Heart left ventricle (tissue), 16 donors: Measurements from ENCODE around the gene TSPY4. TPM values are rescaled to one million over a fixed set of nuclear protein-coding genes. Genes with fewer than 3 reads are reported as not detected.
"Not testable (repeated sequence)": the region's sequence is repeated elsewhere in the genome, so short reads cannot be mapped to it uniquely, and the experiment has no call there.

Experiments
- ATAC-seq, 4 donors: fragments of 200-7000 bp; cut with Tn5 transposase; one replicate each; pipeline ENCODE4 v1.9.1; 2020 to 2022; ENCODE audit warnings: moderate library complexity in 4 of 4, mild to moderate bottlenecking in 3 of 4, moderate number of reproducible peaks in 1 of 4
- DNase-seq, 5 donors: peaks; one replicate each; pipeline ENCODE4 v3.0.0-alpha.2; 2020
- H3K27ac ChIP-seq, 12 donors: fragments of 200-600 bp; sonication (generic) in 4 of 12; one replicate each; pipeline versions ENCODE4 v1.5.0 to v1.8.0; 2016 to 2022; ENCODE audit warnings: mild to moderate bottlenecking in 2 of 12
- H3K27me3 ChIP-seq, 9 donors: fragments of 200-600 bp; sonication (generic) in 2 of 9; one replicate each; pipeline versions ENCODE4 v1.5.1 to v1.8.0; 2016 to 2022; ENCODE audit warnings: mild to moderate bottlenecking in 3 of 9
- H3K36me3 ChIP-seq, 9 donors: fragments of 200-600 bp; sonication (generic) in 2 of 9; one replicate each; pipeline versions ENCODE4 v1.5.0 to v1.8.0; 2018 to 2022; ENCODE audit warnings: mild to moderate bottlenecking in 2 of 9
- H3K4me1 ChIP-seq, 12 donors: fragments of 200-600 bp; sonication (generic) in 4 of 12; one replicate each; pipeline versions ENCODE4 v1.5.0 to v1.8.0; 2016 to 2022; ENCODE audit warnings: mild to moderate bottlenecking in 3 of 12
- H3K4me3 ChIP-seq, 12 donors: fragments of 200-600 bp; sonication (generic) in 4 of 12; one replicate each; pipeline versions ENCODE4 v1.5.0 to v1.8.0; 2017 to 2022; ENCODE audit warnings: mild to moderate bottlenecking in 9 of 12, moderate library complexity in 4 of 12
- H3K9me3 ChIP-seq, 12 donors: fragments of 200-600 bp; sonication (generic) in 4 of 12; one replicate each; pipeline versions ENCODE4 v1.5.0 to v1.8.0; 2016 to 2022; ENCODE audit warnings: mild to moderate bottlenecking in 1 of 12
- POLR2A ChIP-seq, 2 donors: fragments of 450-650 bp; IDR thresholded peaks; one replicate each; pipeline ENCODE4 v1.6.1; 2017; ENCODE audit warnings: antibody characterized with exemption in 2 of 2, mild to moderate bottlenecking in 2 of 2, moderate library complexity in 2 of 2
- WGBS, 4 donors: extraction: QIAGEN DNeasy Blood & Tissue Kit in 2 of 4; methylation state at CpG; one replicate each; pipeline versions ENCODE4 v1.1.5 to v1.1.7; 2013 to 2018; 5-methylcytosine and 5-hydroxymethylcytosine counted together
- intact Hi-C, 10 donors: fragments of 100-400 bp; cut with DNase I; formaldehyde crosslinking; loops; one replicate each; pipeline versions ENCODE4 v1.11.1 to v1.14.2; 2022
- long read RNA-seq, 3 donors: library from polyadenylated mRNA; unstranded; transcript quantifications; one replicate each; pipeline ENCODE4 v2.0.0, GENCODE V29; 2020 to 2021
- polyA plus RNA-seq, 2 donors: library from polyadenylated mRNA; stranded (reverse); fragments of 200-250 nt; gene quantifications; one replicate each; pipeline ENCODE4 v1.2.3, GENCODE V29; 2013
- total RNA-seq, 9 donors: library from RNA; depleted of rRNA in 2 of 9; stranded (reverse); fragments of >200 nt in 2 of 9; fragmentation: NEBNext Ultra II Directional in 3 of 9; extraction: Animal tissue kit (Norgen Biotek cat#: 25700) in 3 of 9; gene quantifications; one replicate each; pipeline versions ENCODE4 v1.1.0 to v1.2.4, GENCODE V29; 2016 to 2023
- TF ChIP-seq, protein P1 (sequence below), 12 donors: fragments of 200-600 bp; sonication (generic) in 4 of 12; IDR thresholded peaks; one replicate each; pipeline versions ENCODE4 v1.5.0 to v1.8.0; 2018 to 2022; ENCODE audit warnings: antibody characterized with exemption in 12 of 12, mild to moderate bottlenecking in 5 of 12
- donor health status: ischemic (EF 13 %, LVEDD 7.1; RV severe dilation, severe dysfunction).
- donor health status: healthy with polysubstance abuse.
- donor health status: DM: no; HTN: yes; CAD: no.
- donor health status: DM: no; HTN: no; CAD: no.
- donor health status: ischemic (EF 25% LVEDD 6.9; RV normal size, moderate dysfunction).
- donor health status: ischemic (EF 25% LVEDD 5.7; RV mildly dilated, moderate dysfunction).
- donor health status: healthy.
- donor health status: DM: yes; HTN: yes; CAD: no.
- donor health status: ischemic (EF 35%, LVEDD 5.7; RV mildly dilated, moderate dysfunction).
- donor health status: nonischemic (EF 11% LVEDD 7.7; RV severe dilation, severe dysfunction).
- donor health status: DM: yes; HTN: yes; CAD: no.
- donor health status: PGD.
- donor health status: ischemic (EF 29% LVEDD 5.4; RV normal size, mild dysfunction).
- donor health status: nonischemic (EF 23%, LVEDD 6.1; RV moderate dilation, normal function).

The TSPY4 gene, protein sequence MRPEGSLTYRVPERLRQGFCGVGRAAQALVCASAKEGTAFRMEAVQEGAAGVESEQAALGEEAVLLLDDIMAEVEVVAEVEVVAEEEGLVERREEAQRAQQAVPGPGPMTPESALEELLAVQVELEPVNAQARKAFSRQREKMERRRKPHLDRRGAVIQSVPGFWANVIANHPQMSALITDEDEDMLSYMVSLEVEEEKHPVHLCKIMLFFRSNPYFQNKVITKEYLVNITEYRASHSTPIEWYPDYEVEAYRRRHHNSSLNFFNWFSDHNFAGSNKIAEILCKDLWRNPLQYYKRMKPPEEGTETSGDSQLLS
- total RNA-seq (not detected), polyA plus RNA-seq (not detected)
- long read RNA-seq, donor 1: 0 reads
- long read RNA-seq, donor 2: 0 reads
- long read RNA-seq, donor 3: 0 reads

DNA sequence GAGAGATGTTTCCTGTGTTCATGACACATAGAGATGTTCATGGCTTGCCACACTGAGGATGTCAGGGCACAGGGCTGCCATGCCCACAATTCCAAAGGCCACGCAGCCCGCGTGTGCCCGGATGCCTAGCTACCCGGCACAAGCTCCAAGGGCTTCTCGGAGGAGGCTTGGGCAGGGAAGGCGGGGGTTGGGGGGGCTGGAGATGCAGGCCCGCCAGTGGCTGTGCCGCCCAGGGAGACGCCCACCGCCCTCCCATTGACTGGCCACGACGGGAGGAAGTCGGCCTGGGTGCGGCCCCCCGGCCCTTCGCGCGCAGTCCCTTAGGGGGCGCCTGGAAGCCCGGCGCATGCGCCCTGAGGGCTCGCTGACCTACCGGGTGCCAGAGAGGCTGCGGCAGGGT lies at the start of gene TSPY4:
TSPY4 (plus strand) TSS at position 301 of the 400 bp plus-strand sequence; CDS start at position 347, 46 bp downstream.
- H3K9me3 ChIP-seq, intact Hi-C loops, H3K4me1 ChIP-seq, H3K4me3 ChIP-seq, H3K27ac ChIP-seq, H3K27me3 ChIP-seq, H3K36me3 ChIP-seq, DNase-seq, ATAC-seq: not testable (repeated sequence)
- WGBS, 4 donors: 83 to 87% methylated on average over 7 to 10 of the region's 26 CpGs; no CpG with 5 or more reads in 2 of the 4 donors

DNA sequence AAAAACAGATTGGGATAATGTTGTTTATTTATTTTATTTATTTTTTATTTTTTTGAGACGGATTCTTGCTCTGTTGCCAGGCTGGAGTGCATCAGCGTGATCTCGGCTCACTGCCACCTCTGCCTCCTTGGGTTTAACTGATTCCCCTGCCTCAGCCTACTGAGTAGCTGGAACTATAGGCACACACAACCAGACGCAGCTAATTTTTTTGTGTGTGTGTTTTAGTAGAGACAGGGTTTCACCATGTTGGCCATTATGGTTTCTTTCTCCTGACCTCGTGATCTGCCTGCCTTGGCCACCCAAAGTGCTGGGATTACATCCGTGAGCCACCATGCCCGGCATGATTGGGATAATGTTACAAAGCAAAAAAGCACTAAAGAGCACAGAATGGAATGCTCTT lies 16.3 kb upstream of the TSPY4 start:
- intact Hi-C loops: no loop called here
- TF ChIP-seq, protein P1, sequence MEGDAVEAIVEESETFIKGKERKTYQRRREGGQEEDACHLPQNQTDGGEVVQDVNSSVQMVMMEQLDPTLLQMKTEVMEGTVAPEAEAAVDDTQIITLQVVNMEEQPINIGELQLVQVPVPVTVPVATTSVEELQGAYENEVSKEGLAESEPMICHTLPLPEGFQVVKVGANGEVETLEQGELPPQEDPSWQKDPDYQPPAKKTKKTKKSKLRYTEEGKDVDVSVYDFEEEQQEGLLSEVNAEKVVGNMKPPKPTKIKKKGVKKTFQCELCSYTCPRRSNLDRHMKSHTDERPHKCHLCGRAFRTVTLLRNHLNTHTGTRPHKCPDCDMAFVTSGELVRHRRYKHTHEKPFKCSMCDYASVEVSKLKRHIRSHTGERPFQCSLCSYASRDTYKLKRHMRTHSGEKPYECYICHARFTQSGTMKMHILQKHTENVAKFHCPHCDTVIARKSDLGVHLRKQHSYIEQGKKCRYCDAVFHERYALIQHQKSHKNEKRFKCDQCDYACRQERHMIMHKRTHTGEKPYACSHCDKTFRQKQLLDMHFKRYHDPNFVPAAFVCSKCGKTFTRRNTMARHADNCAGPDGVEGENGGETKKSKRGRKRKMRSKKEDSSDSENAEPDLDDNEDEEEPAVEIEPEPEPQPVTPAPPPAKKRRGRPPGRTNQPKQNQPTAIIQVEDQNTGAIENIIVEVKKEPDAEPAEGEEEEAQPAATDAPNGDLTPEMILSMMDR (IDR thresholded peaks at IDR 0.05): no peak
- no peak for TF ChIP-seq POLR2A (IDR thresholded peaks at IDR 0.05)
- WGBS, 4 donors: 57 to 59% methylated on average over 7 of the region's 7 CpGs; no CpG with 5 or more reads in 2 of the 4 donors
- DNase-seq: no peak
- no peaks in the 10 kb centered on the region for H3K36me3 ChIP-seq
- H3K4me1 ChIP-seq: no peaks in the 10 kb centered on the region
- no peak overlapping the region for H3K4me3 ChIP-seq
- no peaks in the 10 kb centered on the region for H3K9me3 ChIP-seq
- no peak for ATAC-seq
- H3K27me3 ChIP-seq: no peaks in the 10 kb centered on the region
- no peak overlapping the region for H3K27ac ChIP-seq

- ATAC-seq, H3K27me3 ChIP-seq, intact Hi-C loops, H3K4me3 ChIP-seq, H3K36me3 ChIP-seq, H3K4me1 ChIP-seq, H3K27ac ChIP-seq, H3K9me3 ChIP-seq, DNase-seq: not testable (repeated sequence)
- WGBS, 4 donors: 75 to 81% methylated on average over 2 to 9 of the region's 25 CpGs; no CpG with 5 or more reads in 2 of the 4 donors
Measured at GRCh38 chrY:9357497-9357896, 20.2 kb downstream of the TSPY4 start, which contains the start of gene TSPY8. Gene TSPY8, plus strand, starts transcription at chrY:9357797. Its CDS starts 46 bp downstream, at chrY:9357843.

Other genes with a start within 250 kb of the TSPY4 start
- not detected for gene TSPY8, start 20.3 kb downstream of the TSPY4 start, total RNA-seq
- not detected for gene TSPY8, start 20.3 kb downstream of the TSPY4 start, polyA plus RNA-seq
- gene TSPY3, start 61.0 kb downstream of the TSPY4 start, total RNA-seq: not detected
- gene TSPY3, start 61.0 kb downstream of the TSPY4 start, polyA plus RNA-seq: not detected
- gene TSPY1, start 129.5 kb downstream of the TSPY4 start, total RNA-seq: not detected
- not detected for gene TSPY1, start 129.5 kb downstream of the TSPY4 start, polyA plus RNA-seq
- not detected for gene TSPY9, start 149.8 kb downstream of the TSPY4 start, total RNA-seq
- gene TSPY9, start 149.8 kb downstream of the TSPY4 start, polyA plus RNA-seq: not detected
- not detected for gene TSPY10, start 190.4 kb downstream of the TSPY4 start, total RNA-seq
- not detected for gene TSPY10, start 190.4 kb downstream of the TSPY4 start, polyA plus RNA-seq